Thoracic aorta (tissue), 2 donors: Measurements from ENCODE around the gene CBFA2T3. TPM values are rescaled to one million over a fixed set of nuclear protein-coding genes. Genes with fewer than 3 reads are reported as not detected.

Experiments used
- ATAC-seq: fragments of 150-250 bp; one replicate; pipeline ENCODE4 v1.8.0; 2017; ENCODE audit warnings: low read depth; ENCODE audit not compliant: insufficient number of reproducible peaks, low FRiP score
- DNase-seq: peaks from one replicate; pipeline ENCODE4 v3.0.0-alpha.2; 2020; ENCODE audit warnings: low spot score
- H3K27ac ChIP-seq, 2 donors: fragments of 200-600 bp; sonication (generic); 1 replicate in 1 of 2; 2 replicates in 1 of 2; pipeline ENCODE4 v1.5.1; 2016; ENCODE audit warnings: mild to moderate bottlenecking in 2 of 2, moderate library complexity in 2 of 2
- H3K27me3 ChIP-seq: fragments of 200-600 bp; sonication (generic); replicated peaks from 2 replicates; pipeline ENCODE4 v1.6.0; 2016; ENCODE audit warnings: mild to moderate bottlenecking; ENCODE audit not compliant: insufficient read depth
- H3K36me3 ChIP-seq: fragments of 200-600 bp; sonication (generic); one replicate; pipeline ENCODE4 v1.5.1; 2016
- H3K4me1 ChIP-seq, 2 donors: fragments of 200-600 bp; sonication (generic); 1 replicate in 1 of 2; 2 replicates in 1 of 2; pipeline versions ENCODE4 v1.5.1 to v1.6.0; 2016; ENCODE audit warnings: low read depth in 2 of 2, mild to moderate bottlenecking in 1 of 2; ENCODE audit not compliant: control insufficient read depth in 1 of 2
- H3K4me3 ChIP-seq: fragments of 200-600 bp; sonication (generic); 2 replicates; pipeline ENCODE4 v1.5.1; 2016; ENCODE audit warnings: mild to moderate bottlenecking
- H3K9me3 ChIP-seq: fragments of 200-600 bp; sonication (generic); 2 replicates; pipeline ENCODE4 v1.5.1; 2016
- CTCF ChIP-seq: fragments of 200-600 bp; sonication (generic); IDR thresholded peaks from one replicate; pipeline ENCODE4 v1.5.1; 2019; ENCODE audit warnings: antibody characterized with exemption
- total RNA-seq, 2 donors: library from RNA; depleted of rRNA; stranded (reverse); fragments of >200 nt; gene quantifications; one replicate each; pipeline versions ENCODE4 v1.1.0 to v1.2.3, GENCODE V29; 2016

Gene CBFA2T3
- total RNA-seq, 2 donors from 2014 or later = 3.9 to 6.6 TPM

- Histone ChIP-seq H3K9me3 (no peaks in the 10 kb centered on the region), H3K4me3 (no peak overlapping the region), H3K27ac (no peak overlapping the region), H3K4me1 (no peaks in the 10 kb centered on the region), H3K27me3 (no peaks in the 10 kb centered on the region), H3K36me3 (no peaks in the 10 kb centered on the region)
- no peak for DNase-seq
- ATAC-seq = no peak
- no peak for TF ChIP-seq CTCF
These were observed 71.0 kb downstream of the CBFA2T3 start for GRCh38 chr16:88906020-88906419.

GRCh38 chr16:88905563-88905962 is 71.4 kb downstream of the CBFA2T3 start:
- H3K9me3 ChIP-seq = no peaks in the 10 kb centered on the region
- ATAC-seq (no peak), DNase-seq (no peak)
- H3K27ac ChIP-seq = no peak overlapping the region
- TF ChIP-seq CTCF = no peak
- no peaks in the 10 kb centered on the region for H3K27me3 ChIP-seq
- no peak overlapping the region for H3K4me3 ChIP-seq
- no peaks in the 10 kb centered on the region for H3K36me3 ChIP-seq
- no peaks in the 10 kb centered on the region for H3K4me1 ChIP-seq

GRCh38 chr16:88904676-88905365 is 72.2 kb downstream of the CBFA2T3 start:
- no peak overlapping the region for H3K4me3 ChIP-seq
- TF ChIP-seq CTCF = no peak
- H3K4me1 ChIP-seq = no peaks in the 10 kb centered on the region
- H3K27ac ChIP-seq = no peak overlapping the region
- no peaks in the 10 kb centered on the region for H3K36me3 ChIP-seq
- DNase-seq = no peak
- no peaks in the 10 kb centered on the region for H3K27me3 ChIP-seq
- no peak for ATAC-seq
- no peaks in the 10 kb centered on the region for H3K9me3 ChIP-seq

- no peak for TF ChIP-seq CTCF
These were observed 73.7 kb downstream of the CBFA2T3 start for GRCh38 chr16:88903267-88903666.

GRCh38 chr16:88902744-88903143 is 74.3 kb downstream of the CBFA2T3 start:
- no peaks in the 10 kb centered on the region for H3K36me3 ChIP-seq
- no peaks in the 10 kb centered on the region for H3K9me3 ChIP-seq
- no peak overlapping the region for H3K4me3 ChIP-seq
- DNase-seq = no peak
- H3K27me3 ChIP-seq = no peaks in the 10 kb centered on the region
- no peak for TF ChIP-seq CTCF
- no peaks in the 10 kb centered on the region for H3K4me1 ChIP-seq
- H3K27ac ChIP-seq = no peak overlapping the region
- ATAC-seq = no peak

More at GRCh38 chr16:88903267-88903666, 73.7 kb downstream of the CBFA2T3 start:
- ATAC-seq (no peak), DNase-seq (no peak)
- H3K27me3 ChIP-seq = no peaks in the 10 kb centered on the region
- H3K27ac ChIP-seq = no peak overlapping the region
- H3K4me1 ChIP-seq = no peaks in the 10 kb centered on the region
- no peaks in the 10 kb centered on the region for H3K9me3 ChIP-seq
- no peak overlapping the region for H3K4me3 ChIP-seq
- H3K36me3 ChIP-seq = no peaks in the 10 kb centered on the region
